CD4-positive, alpha-beta T cell treated with Interleukin-12 subunit alpha and Interleukin-12 subunit beta, for 1 hour (primary cell): Measurements from ENCODE around the gene C10orf95.
"Not testable (repeated sequence)": the region's sequence is repeated elsewhere in the genome, so short reads cannot be mapped to it uniquely, and the experiment has no call there.

ENCODE experiments used
- DNase-seq: peaks from one replicate; pipeline ENCODE4 v3.0.0-alpha.2; 2020

The C10orf95 gene

GRCh38 chr10:102451105-102451969 is at the start of gene C10orf95:
C10orf95 (minus strand) TSS chr10:102451543; CDS start chr10:102451093, 450 bp downstream.
- no peak for DNase-seq

GRCh38 chr10:102500686-102501085 is 49.3 kb upstream of the C10orf95 start:
- not testable (repeated sequence) for DNase-seq

- DNase-seq: no peak
These were observed 48.0 kb upstream of the C10orf95 start for GRCh38 chr10:102499356-102499755.

DNA sequence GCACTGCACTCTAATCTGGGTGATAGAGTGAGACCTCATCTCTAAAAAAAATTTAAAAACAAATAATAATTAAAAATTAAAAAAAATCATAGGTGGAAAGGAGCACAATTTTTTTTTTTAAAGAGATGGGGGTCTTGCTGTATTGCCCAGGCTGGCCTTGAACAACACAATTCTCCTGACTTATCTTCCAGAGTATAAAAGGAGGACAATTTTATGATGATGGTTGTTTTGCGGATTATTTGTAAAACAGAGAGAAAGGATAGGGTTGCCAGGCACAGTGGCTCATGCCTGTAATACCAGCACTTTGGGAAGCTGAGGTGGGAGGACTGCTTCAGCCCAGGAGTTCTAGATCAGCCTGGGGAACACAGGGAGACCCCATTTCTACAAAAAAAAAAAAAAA is 46.2 kb upstream of the C10orf95 start:
- DNase-seq: no peak

- DNase-seq: no peak
These were observed 42.4 kb upstream of the C10orf95 start for GRCh38 chr10:102493771-102494170.

DNA sequence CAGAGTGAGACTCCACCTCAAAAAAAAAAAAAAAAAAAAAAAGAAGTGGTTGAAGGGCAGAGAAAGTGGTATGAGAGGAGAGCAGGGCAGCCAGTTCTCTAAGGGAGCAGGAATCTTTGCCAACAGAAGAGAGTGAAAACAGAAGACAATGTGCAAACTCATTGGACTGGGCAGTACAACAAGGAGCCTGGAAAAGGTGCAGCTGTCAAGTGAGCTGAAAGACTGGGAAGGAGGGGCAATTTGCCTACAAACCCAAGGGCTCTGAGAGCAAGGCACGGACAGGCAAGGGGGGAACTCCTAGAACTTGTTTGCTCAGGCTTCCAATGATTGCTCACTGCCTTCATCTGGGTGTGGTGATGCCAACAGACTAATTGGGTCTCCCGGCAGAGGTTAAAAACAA is 41.6 kb upstream of the C10orf95 start:
- no peak for DNase-seq

DNA sequence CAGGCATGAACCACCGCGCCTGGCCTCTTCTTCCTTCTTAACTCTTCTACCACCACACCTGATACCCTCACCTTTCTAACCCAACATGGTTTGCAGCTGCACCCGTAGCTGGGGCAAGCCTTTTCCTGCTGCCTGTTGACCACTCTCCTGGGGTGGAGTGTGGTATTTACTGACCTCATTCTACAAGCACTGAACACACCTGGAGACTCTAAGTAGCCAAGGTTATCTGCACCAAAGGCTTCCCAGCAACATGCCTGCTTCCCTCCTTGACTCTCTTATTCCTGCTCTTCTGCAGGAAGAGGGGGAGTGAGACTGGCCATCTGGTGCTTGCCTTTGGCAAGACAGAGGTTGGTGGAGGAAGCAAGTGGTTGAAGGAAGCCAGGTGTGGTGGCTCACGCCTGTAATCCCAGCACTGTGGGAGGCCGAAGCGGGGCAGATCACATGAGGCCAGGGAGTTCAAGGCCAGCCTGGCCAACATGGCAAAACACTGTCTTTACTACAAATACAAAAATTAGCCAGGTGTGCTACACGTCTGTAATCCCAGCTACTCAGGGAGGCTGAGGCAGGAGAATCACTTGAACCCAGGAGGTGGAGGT is 41.1 kb upstream of the C10orf95 start:
- no peak for DNase-seq

DNA sequence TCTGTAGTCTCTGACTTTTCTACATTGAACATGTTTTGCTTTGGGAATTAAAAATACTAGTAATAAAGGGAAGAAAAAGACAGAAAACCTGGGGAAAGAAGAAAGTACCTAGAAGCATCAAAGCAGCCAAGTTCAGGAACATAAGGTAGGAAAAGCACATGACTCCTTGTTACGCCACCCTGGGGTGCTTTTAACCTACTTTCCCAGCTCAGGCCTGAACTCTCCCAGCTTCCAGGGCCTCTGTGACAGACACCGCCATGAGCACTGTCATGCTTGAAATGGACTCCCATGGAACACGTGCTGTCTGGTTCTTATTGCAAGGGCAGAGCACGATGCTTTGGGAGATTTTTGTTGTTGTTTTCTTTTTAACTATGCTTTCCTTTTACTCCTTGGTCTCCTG is 39.8 kb upstream of the C10orf95 start:
- DNase-seq: no peak

DNA sequence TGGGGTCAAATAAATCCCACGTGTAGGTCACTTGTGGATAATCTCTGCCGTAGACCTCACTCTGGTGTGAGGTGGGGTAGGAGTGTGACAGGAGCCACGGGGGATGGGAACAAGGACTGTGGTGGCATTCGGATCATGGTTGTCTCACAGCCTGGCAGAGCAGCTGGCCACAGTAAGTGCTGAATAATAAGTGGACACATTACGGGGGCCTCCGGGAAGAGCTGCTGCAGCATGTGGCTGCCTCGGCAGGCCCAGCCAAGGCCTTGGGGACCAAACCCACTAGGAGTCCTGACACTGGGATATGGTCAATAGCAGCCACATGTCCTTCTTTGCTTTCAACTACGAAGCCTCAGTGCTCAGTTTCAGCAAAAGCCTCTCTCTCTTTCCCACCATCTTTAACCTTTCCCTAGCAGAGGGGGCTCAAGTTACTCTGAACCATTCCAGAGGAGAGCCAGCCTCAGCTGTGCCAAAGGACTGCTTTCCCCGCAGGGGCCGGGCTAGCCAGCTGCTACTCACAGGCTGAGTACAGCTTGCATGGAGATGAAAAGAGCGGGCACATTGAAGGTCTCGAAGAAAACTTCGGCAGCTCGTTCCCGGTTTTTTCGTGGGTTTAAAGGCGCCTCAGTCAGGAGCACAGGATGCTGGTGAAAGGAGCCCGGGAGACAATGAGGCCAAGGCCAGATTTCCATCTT is 33.9 kb upstream of the C10orf95 start:
- no peak for DNase-seq

DNA sequence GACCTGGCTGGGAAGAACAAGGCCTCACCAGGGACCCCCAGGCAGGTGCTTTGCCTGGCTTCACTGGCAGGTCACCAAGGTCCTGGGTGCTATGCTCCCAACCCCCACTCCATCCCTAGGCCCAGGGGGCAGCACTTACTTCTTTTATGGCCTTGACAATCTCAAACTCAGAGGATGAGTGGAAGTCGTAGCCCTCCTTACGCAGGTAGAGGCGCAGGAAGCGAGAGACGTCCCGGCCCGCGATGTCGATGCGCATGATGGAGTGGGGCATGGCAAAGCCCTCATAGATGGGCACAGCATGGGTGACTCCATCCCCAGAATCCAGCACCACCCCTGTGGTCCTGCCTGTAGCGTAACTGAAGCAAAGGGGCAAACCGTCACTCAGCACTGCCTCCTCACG is 32.7 kb upstream of the C10orf95 start:
- no peak for DNase-seq

DNA sequence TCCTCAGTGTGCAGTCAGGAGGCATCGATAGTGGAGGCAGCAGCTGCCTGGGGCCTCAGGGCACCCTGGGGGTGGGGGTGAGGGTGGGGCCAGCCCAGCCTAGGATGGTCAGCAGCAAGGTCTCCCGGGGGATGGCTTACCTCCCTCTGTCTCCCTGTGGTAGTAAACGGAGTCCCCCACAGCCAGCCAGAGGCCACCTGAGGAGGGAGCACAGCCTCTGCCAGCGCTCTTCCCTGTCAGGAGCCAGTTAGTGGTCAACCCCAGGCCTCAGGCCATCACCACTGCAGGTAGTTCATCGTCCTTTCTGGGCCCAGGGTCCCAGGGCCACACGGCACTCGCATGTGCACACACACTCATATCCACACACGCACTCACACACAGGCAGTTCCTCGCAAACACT is 29.1 kb upstream of the C10orf95 start:
- no peak for DNase-seq

- no peak for DNase-seq
These were observed 28.3 kb upstream of the C10orf95 start for GRCh38 chr10:102479651-102480050.

DNA sequence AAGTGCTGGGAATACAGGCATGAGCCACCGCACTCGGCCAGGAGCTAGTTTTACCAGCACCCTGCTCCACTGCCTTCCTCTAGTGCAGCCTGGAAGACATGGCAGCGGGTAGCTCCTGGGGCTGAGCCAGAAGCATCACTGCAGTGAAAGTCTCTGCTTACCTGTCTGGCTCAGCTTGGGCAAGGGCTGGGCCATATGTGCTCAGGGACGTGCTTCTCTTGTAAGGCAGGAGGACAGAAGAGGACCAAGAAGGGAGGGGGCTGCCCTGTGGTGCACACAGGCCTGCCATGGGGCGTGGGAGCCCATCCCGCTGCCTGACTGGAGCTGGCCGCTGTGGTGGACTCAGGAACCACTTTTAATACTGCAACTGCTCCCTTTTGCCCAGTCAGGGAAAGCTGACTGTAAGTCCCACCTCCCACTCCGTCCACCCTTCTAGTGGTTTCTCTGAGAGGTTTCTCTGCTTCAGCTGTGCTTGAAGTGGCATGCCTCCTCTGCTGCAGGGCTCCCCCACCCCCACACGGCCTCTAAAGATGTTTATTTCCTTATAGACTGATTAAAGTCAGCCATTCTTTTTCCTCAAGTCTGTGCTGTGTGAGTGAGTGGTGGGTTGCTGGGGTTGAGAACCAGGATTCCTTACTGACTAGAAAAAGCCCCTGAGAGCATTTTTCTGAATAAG is 25.3 kb upstream of the C10orf95 start:
- DNase-seq: no peak

DNA sequence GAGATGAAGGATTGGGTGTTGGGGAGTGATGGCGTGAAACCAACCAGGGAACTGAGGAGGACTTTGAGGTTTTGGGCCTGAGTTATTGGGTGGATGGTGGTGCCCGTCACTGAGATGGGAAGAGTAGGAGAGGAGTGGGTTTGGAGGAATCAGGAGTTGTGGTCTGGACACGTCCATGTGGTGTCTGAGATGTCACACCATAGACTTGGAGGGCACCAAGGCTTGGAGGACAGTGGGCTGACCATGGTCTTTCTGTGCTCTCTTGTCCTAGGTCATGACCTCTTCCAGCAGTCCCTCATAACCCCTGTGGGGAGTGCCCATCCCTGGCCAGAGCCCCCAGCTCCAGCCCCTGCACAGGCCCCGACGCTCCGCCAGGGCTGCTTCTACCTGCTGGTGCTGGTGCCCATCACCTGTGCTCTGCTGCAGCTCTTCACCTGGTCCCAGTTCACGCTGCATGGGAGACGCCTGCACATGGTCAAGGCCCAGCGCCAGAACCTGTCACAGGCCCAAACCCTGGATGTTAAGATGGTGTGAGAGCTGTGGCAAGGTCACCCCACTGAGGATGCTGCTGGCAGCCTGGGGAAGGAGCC is 24.2 kb upstream of the C10orf95 start:
- no peak for DNase-seq

DNA sequence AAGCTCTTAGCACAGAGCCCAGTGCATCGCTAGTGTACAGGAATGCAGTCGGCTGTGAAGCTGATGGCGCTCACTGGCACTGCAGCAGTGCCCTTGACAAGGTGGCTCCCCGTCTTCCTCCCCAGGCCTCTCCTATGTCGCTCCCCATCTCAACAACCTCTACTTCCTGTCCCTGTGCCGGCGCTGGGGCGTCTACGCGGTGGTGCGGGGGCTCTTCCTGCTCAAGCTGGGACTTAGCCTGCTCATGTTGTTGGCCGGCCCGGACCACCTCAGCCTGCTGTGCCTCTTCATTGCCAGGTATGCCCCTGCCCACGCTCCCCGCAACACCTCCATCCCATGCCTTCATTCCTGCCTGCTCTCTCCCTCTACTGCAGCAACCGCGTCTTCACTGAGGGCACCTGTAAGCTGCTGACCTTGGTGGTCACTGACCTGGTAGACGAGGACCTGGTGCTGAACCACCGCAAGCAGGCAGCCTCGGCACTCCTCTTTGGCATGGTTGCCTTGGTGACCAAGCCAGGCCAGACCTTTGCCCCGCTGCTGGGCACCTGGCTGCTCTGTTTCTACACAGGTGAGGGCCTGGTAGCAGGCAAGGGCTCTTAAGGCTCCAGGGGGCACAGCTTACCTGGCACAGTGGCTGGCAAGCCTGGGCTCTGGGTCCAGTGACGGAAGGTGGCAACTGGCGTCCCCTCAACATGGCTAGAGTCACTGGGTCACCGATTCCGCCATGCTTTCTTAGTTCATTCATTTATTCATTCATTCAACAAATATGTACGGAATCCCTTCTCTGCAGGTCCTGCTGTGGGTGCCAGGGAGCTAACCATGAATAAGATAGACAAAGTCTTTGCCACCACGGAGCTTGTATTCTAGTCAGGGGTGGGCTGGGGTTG is 22.3 kb upstream of the C10orf95 start:
- peak; percentile 26 for DNase-seq

GRCh38 chr10:102470579-102471546 is 19.5 kb upstream of the C10orf95 start:
- DNase-seq: no peak

DNA sequence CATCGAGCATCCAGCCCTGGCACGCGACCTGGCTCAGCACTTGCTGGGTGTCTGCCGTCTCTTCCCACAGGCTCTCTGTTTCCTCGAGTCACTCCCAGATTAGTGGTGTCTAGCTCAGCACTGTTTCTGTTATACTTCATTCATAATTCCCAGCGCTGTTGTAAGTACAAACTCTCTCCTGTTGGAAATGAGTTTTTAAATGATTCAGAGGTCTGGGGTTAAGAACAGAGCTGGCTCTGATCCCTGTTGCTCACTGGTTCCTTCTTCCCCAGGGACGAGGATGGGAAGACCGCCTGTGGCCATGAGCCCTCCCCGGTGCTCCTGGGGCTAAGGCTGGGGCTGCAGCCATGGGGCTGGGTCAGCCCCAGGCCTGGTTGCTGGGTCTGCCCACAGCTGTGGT is 17.3 kb upstream of the C10orf95 start:
- DNase-seq: no peak

- no peak for DNase-seq
These were observed 16.7 kb upstream of the C10orf95 start for GRCh38 chr10:102467971-102468438.

- no peak for DNase-seq
These were observed 16.0 kb upstream of the C10orf95 start for GRCh38 chr10:102467318-102467717.

- DNase-seq: no peak
These were observed 14.1 kb upstream of the C10orf95 start for GRCh38 chr10:102465466-102465865.
